ENCODE results near the gene RBFOX2.
"Not testable (repeated sequence)": the region's sequence is repeated elsewhere in the genome, so short reads cannot be mapped to it uniquely, and the experiment has no call there.

RBFOX2 gene

GRCh38 chr22:36028646-36029405, at the start of gene RBFOX2:
RBFOX2 (minus strand) TSS chr22:36028824; CDS start chr22:36028425, 399 bp downstream.
- CTCF ChIA-PET: interaction anchor here (0.7 to 1.8 kb wide), 3 partner anchors 37 to 707 kb away, joined by 3 to 13 read pairs (median 4); no protein-coding TSS in a partner anchor
- Mint-ChIP-seq H3K36me3 (no peaks in the 10 kb centered on the region), H3K4me3 (peak within 1 kb of the TSS; percentile 87), H3K27me3 (peaks cover 63% of the 10 kb centered on the region), H3K9me3 (no peaks in the 10 kb centered on the region), H3K27ac (peak within 1 kb of the TSS; percentile 2), H3K4me1 (peaks cover 14% of the 10 kb centered on the region)
- peak; percentile 76 for DNase-seq

- H3K27me3 Mint-ChIP-seq: peaks cover 18% of the 10 kb centered on the region
- no peaks in the 10 kb centered on the region for H3K36me3 Mint-ChIP-seq
- no peak overlapping the region for H3K4me3 Mint-ChIP-seq
- no peaks in the 10 kb centered on the region for H3K4me1 Mint-ChIP-seq
- CTCF ChIA-PET: interaction anchor here (1.7 to 3.7 kb wide), 2 partner anchors 11 to 12 kb away, joined by 16 to 21 read pairs; no protein-coding TSS in a partner anchor
- H3K27ac Mint-ChIP-seq: no peak overlapping the region
- H3K9me3 Mint-ChIP-seq: no peaks in the 10 kb centered on the region
- DNase-seq: no peak
Observed at GRCh38 chr22:36077271-36077670, 48.6 kb upstream of the RBFOX2 start.

- no peaks in the 10 kb centered on the region for H3K36me3 Mint-ChIP-seq
- CTCF ChIA-PET: interaction anchor here (1.0 to 3.7 kb wide), 2 partner anchors 8 to 10 kb away, joined by 3 to 21 read pairs; no protein-coding TSS in a partner anchor
- no peak overlapping the region for H3K4me3 Mint-ChIP-seq
- DNase-seq: no peak
- H3K27me3 Mint-ChIP-seq: peaks cover 15% of the 10 kb centered on the region
- no peak overlapping the region for H3K27ac Mint-ChIP-seq
- H3K4me1 Mint-ChIP-seq: no peaks in the 10 kb centered on the region
- no peaks in the 10 kb centered on the region for H3K9me3 Mint-ChIP-seq
Observed at GRCh38 chr22:36075724-36076123, 47.1 kb upstream of the RBFOX2 start.

GRCh38 chr22:36075230-36075629, 46.6 kb upstream of the RBFOX2 start:
- Mint-ChIP-seq H3K4me1 (no peaks in the 10 kb centered on the region), H3K27me3 (peaks cover 14% of the 10 kb centered on the region), H3K9me3 (no peaks in the 10 kb centered on the region), H3K27ac (no peak overlapping the region), H3K4me3 (no peak overlapping the region), H3K36me3 (no peaks in the 10 kb centered on the region)
- no peak for DNase-seq
- CTCF ChIA-PET: interaction anchor here (3.7 kb wide), 1 partner anchor 9 kb away, joined by 21 read pairs; no protein-coding TSS in a partner anchor

GRCh38 chr22:36073476-36073875, 44.9 kb upstream of the RBFOX2 start:
- no peaks in the 10 kb centered on the region for H3K9me3 Mint-ChIP-seq
- CTCF ChIA-PET: interaction anchor here (3.7 kb wide), 1 partner anchor 8 kb away, joined by 21 read pairs; no protein-coding TSS in a partner anchor
- DNase-seq: no peak
- no peaks in the 10 kb centered on the region for H3K4me1 Mint-ChIP-seq
- H3K27me3 Mint-ChIP-seq: peaks cover 19% of the 10 kb centered on the region
- no peaks in the 10 kb centered on the region for H3K36me3 Mint-ChIP-seq
- no peak overlapping the region for H3K27ac Mint-ChIP-seq
- no peak overlapping the region for H3K4me3 Mint-ChIP-seq

- CTCF ChIA-PET: interaction anchor here (0.6 to 1.6 kb wide), 2 partner anchors 54 to 93 kb away, joined by 3 to 6 read pairs; no protein-coding TSS in a partner anchor
- H3K36me3 Mint-ChIP-seq, H3K27ac Mint-ChIP-seq, H3K9me3 Mint-ChIP-seq, DNase-seq, H3K4me1 Mint-ChIP-seq, H3K4me3 Mint-ChIP-seq: not testable (repeated sequence)
- peaks cover 18% of the 10 kb centered on the region for H3K27me3 Mint-ChIP-seq
Observed at GRCh38 chr22:36070645-36071044, 42.0 kb upstream of the RBFOX2 start.

- CTCF ChIA-PET: interaction anchor here (0.7 to 1.7 kb wide), 2 partner anchors 14 to 17 kb away, joined by 3 to 4 read pairs; no protein-coding TSS in a partner anchor
- Mint-ChIP-seq H3K27ac (no peak overlapping the region), H3K36me3 (no peaks in the 10 kb centered on the region), H3K4me1 (peaks cover 9% of the 10 kb centered on the region), H3K4me3 (no peak overlapping the region), H3K27me3 (peaks cover 23% of the 10 kb centered on the region), H3K9me3 (no peaks in the 10 kb centered on the region)
- DNase-seq: no peak
Observed at GRCh38 chr22:36069368-36069767, 40.7 kb upstream of the RBFOX2 start.

GRCh38 chr22:36068776-36069344, 40.2 kb upstream of the RBFOX2 start:
- Mint-ChIP-seq H3K9me3 (no peaks in the 10 kb centered on the region), H3K4me3 (no peak overlapping the region), H3K4me1 (peaks cover 9% of the 10 kb centered on the region), H3K27ac (no peak overlapping the region), H3K27me3 (peaks cover 23% of the 10 kb centered on the region), H3K36me3 (no peaks in the 10 kb centered on the region)
- CTCF ChIA-PET: interaction anchor here (0.7 to 1.7 kb wide), 2 partner anchors 15 to 16 kb away, joined by 3 to 4 read pairs; no protein-coding TSS in a partner anchor
- DNase-seq: no peak

- CTCF ChIA-PET: interaction anchor here (0.6 to 3.1 kb wide), 7 partner anchors 9 to 389 kb away, joined by 3 to 21 read pairs (median 3); no protein-coding TSS in a partner anchor
- Mint-ChIP-seq H3K27me3 (peaks cover 32% of the 10 kb centered on the region), H3K9me3 (no peaks in the 10 kb centered on the region), H3K4me1 (peaks cover 9% of the 10 kb centered on the region), H3K36me3 (no peaks in the 10 kb centered on the region), H3K4me3 (no peak overlapping the region), H3K27ac (no peak overlapping the region)
- DNase-seq: no peak
Observed at GRCh38 chr22:36067235-36067558, 38.6 kb upstream of the RBFOX2 start.

- CTCF ChIA-PET: interaction anchor here (0.6 to 3.1 kb wide), 55 partner anchors 9 to 730 kb away, joined by 3 to 23 read pairs (median 3); partner anchors contain the start of gene RBFOX2
- Mint-ChIP-seq H3K4me1 (peaks cover 9% of the 10 kb centered on the region), H3K9me3 (no peaks in the 10 kb centered on the region), H3K27ac (peak overlapping the region; percentile 19), H3K36me3 (no peaks in the 10 kb centered on the region), H3K4me3 (peak overlapping the region; percentile 72), H3K27me3 (peaks cover 32% of the 10 kb centered on the region)
- DNase-seq: peak; percentile 72
Observed at GRCh38 chr22:36065775-36066544, 37.3 kb upstream of the RBFOX2 start.

- Mint-ChIP-seq H3K27ac (no peak overlapping the region), H3K4me1 (peaks cover 9% of the 10 kb centered on the region), H3K4me3 (peak overlapping the region; percentile 72), H3K36me3 (no peaks in the 10 kb centered on the region), H3K27me3 (peaks cover 32% of the 10 kb centered on the region), H3K9me3 (no peaks in the 10 kb centered on the region)
- CTCF ChIA-PET: interaction anchor here (0.6 to 3.1 kb wide), 48 partner anchors 8 to 729 kb away, joined by 3 to 23 read pairs (median 4); partner anchors contain the start of gene RBFOX2
- DNase-seq: no peak
Observed at GRCh38 chr22:36065462-36065774, 36.8 kb upstream of the RBFOX2 start.

- no peak for DNase-seq
- H3K9me3 Mint-ChIP-seq: no peaks in the 10 kb centered on the region
- peaks cover 9% of the 10 kb centered on the region for H3K4me1 Mint-ChIP-seq
- H3K27ac Mint-ChIP-seq: no peak overlapping the region
- H3K36me3 Mint-ChIP-seq: no peaks in the 10 kb centered on the region
- H3K27me3 Mint-ChIP-seq: peaks cover 30% of the 10 kb centered on the region
- H3K4me3 Mint-ChIP-seq: no peak overlapping the region
- CTCF ChIA-PET: interaction anchor here (0.6 to 3.1 kb wide), 11 partner anchors 8 to 438 kb away, joined by 3 to 23 read pairs (median 12); no protein-coding TSS in a partner anchor
Observed at GRCh38 chr22:36064358-36064757, 35.7 kb upstream of the RBFOX2 start.

GRCh38 chr22:36056980-36057379, 28.4 kb upstream of the RBFOX2 start:
- Mint-ChIP-seq H3K9me3 (no peaks in the 10 kb centered on the region), H3K36me3 (no peaks in the 10 kb centered on the region), H3K4me3 (no peak overlapping the region), H3K27ac (no peak overlapping the region), H3K27me3 (peaks cover 34% of the 10 kb centered on the region), H3K4me1 (peaks cover 5% of the 10 kb centered on the region)
- DNase-seq: no peak
- CTCF ChIA-PET: interaction anchor here (2.2 kb wide), 1 partner anchor 9 kb away, joined by 13 read pairs; no protein-coding TSS in a partner anchor
